ENCODE measurements around the gene RAB11FIP2.

The RAB11FIP2 gene

GRCh38 chr10:118007773-118008172 is 39.0 kb downstream of the RAB11FIP2 start:
- no peak overlapping the region for H3K4me3 ChIP-seq (replicated peaks; ENCODE audit: low read depth, low read length)
- no peak for DNase-seq (ENCODE audit: extremely low read depth, low read depth)
- TF ChIP-seq CTCF (IDR thresholded peaks at IDR 0.05; ENCODE audit: low read depth, low read length, missing control alignments): no peak

- DNase-seq (ENCODE audit: extremely low read depth, low read depth): no peak
- no peak for TF ChIP-seq CTCF (IDR thresholded peaks at IDR 0.05; ENCODE audit: low read depth, low read length, missing control alignments)
- no peak overlapping the region for H3K4me3 ChIP-seq (replicated peaks; ENCODE audit: low read depth, low read length)
Measured at GRCh38 chr10:118003126-118003525, 43.6 kb downstream of the RAB11FIP2 start.

GRCh38 chr10:118002581-118002980 is 44.2 kb downstream of the RAB11FIP2 start:
- no peak for DNase-seq (ENCODE audit: extremely low read depth, low read depth)
- TF ChIP-seq CTCF (IDR thresholded peaks at IDR 0.05; ENCODE audit: low read depth, low read length, missing control alignments): no peak
- no peak overlapping the region for H3K4me3 ChIP-seq (replicated peaks; ENCODE audit: low read depth, low read length)

GRCh38 chr10:117997673-117998072 is 49.1 kb downstream of the RAB11FIP2 start:
- TF ChIP-seq CTCF (IDR thresholded peaks at IDR 0.05; ENCODE audit: low read depth, low read length, missing control alignments): no peak

GRCh38 chr10:117996709-117997108 is 50.0 kb downstream of the RAB11FIP2 start:
- no peak overlapping the region for H3K4me3 ChIP-seq (replicated peaks; ENCODE audit: low read depth, low read length)
- no peak for DNase-seq (ENCODE audit: extremely low read depth, low read depth)
- no peak for TF ChIP-seq CTCF (IDR thresholded peaks at IDR 0.05; ENCODE audit: low read depth, low read length, missing control alignments)

More at GRCh38 chr10:117997673-117998072, 49.1 kb downstream of the RAB11FIP2 start:
- no peak overlapping the region for H3K4me3 ChIP-seq (replicated peaks; ENCODE audit: low read depth, low read length)
- DNase-seq (ENCODE audit: extremely low read depth, low read depth): no peak

GRCh38 chr10:117994771-117995170 is 52.0 kb downstream of the RAB11FIP2 start:
- no peak for TF ChIP-seq CTCF (IDR thresholded peaks at IDR 0.05; ENCODE audit: low read depth, low read length, missing control alignments)
- DNase-seq (ENCODE audit: extremely low read depth, low read depth): no peak
- H3K4me3 ChIP-seq (replicated peaks; ENCODE audit: low read depth, low read length): no peak overlapping the region

GRCh38 chr10:117993166-117993565 is 53.6 kb downstream of the RAB11FIP2 start:
- TF ChIP-seq CTCF (IDR thresholded peaks at IDR 0.05; ENCODE audit: low read depth, low read length, missing control alignments): no peak
- H3K4me3 ChIP-seq (replicated peaks; ENCODE audit: low read depth, low read length): no peak overlapping the region
- no peak for DNase-seq (ENCODE audit: extremely low read depth, low read depth)

Measured in HFF-Myc (cell line).